Activated T-cell treated with anti-CD3 and anti-CD28 coated beads, Interleukin-2, amount 50 U/mL, for 4 hours (primary cell): Measurements from ENCODE around the gene ANO6. TPM values are rescaled to one million over a fixed set of nuclear protein-coding genes. Genes with fewer than 3 reads are reported as not detected.

Experiments
- ATAC-seq, 2 donors: fragments of 200-7000 bp; cut with Tn5 transposase; one replicate each; pipeline ENCODE4 v1.10.0; 2021
- DNase-seq: peaks from one replicate; pipeline ENCODE4 v3.0.0-alpha.2; 2020
- H3K27me3 Mint-ChIP-seq: one replicate; pipeline ENCODE4 v1.8.0; 2021; ENCODE audit warnings: low read depth, mixed read lengths
- H3K36me3 Mint-ChIP-seq: one replicate; pipeline ENCODE4 v1.8.0; 2022; ENCODE audit warnings: mixed read lengths; ENCODE audit not compliant: insufficient read depth
- H3K4me1 Mint-ChIP-seq: one replicate; pipeline ENCODE4 v1.8.0; 2021; ENCODE audit warnings: low read depth, mixed read lengths
- H3K4me3 Mint-ChIP-seq: one replicate; pipeline ENCODE4 v1.8.0; 2021; ENCODE audit warnings: mild to moderate bottlenecking, moderate library complexity, mixed read lengths
- H3K9me3 Mint-ChIP-seq: one replicate; pipeline ENCODE4 v1.8.0; 2021; ENCODE audit warnings: mixed read lengths
- total RNA-seq, 3 donors: library from RNA; stranded (reverse); gene quantifications; one replicate each; pipeline ENCODE4 v1.2.1, GENCODE V29; 2021

The ANO6 gene
- total RNA-seq, 3 donors from 2014 or later: 13.6 to 18.5 (median 16.3) TPM

- no peak for DNase-seq
- ATAC-seq: no peak
- Mint-ChIP-seq H3K4me1 (no peaks in the 10 kb centered on the region), H3K27me3 (peaks cover 2% of the 10 kb centered on the region), H3K36me3 (no peaks in the 10 kb centered on the region), H3K4me3 (no peak overlapping the region), H3K9me3 (peaks cover 16% of the 10 kb centered on the region)
Observed at GRCh38 chr12:45477526-45477925, 261.6 kb downstream of the ANO6 start.

- Mint-ChIP-seq H3K9me3 (peaks cover 10% of the 10 kb centered on the region), H3K4me3 (no peak overlapping the region), H3K27me3 (peaks cover 2% of the 10 kb centered on the region), H3K4me1 (no peaks in the 10 kb centered on the region), H3K36me3 (no peaks in the 10 kb centered on the region)
- no peak for DNase-seq
- ATAC-seq: no peak
Observed at GRCh38 chr12:45478931-45479330, 263.0 kb downstream of the ANO6 start.

- Mint-ChIP-seq H3K9me3 (peaks cover 10% of the 10 kb centered on the region), H3K4me3 (no peak overlapping the region), H3K4me1 (no peaks in the 10 kb centered on the region), H3K27me3 (peaks cover 2% of the 10 kb centered on the region), H3K36me3 (no peaks in the 10 kb centered on the region)
- DNase-seq (no peak), ATAC-seq (no peak)
Observed at GRCh38 chr12:45481746-45482145, 265.9 kb downstream of the ANO6 start.

- no peaks in the 10 kb centered on the region for H3K36me3 Mint-ChIP-seq
- H3K4me1 Mint-ChIP-seq: no peaks in the 10 kb centered on the region
- ATAC-seq (no peak), DNase-seq (no peak)
- no peak overlapping the region for H3K4me3 Mint-ChIP-seq
- H3K27me3 Mint-ChIP-seq: no peaks in the 10 kb centered on the region
- peaks cover 10% of the 10 kb centered on the region for H3K9me3 Mint-ChIP-seq
Observed at GRCh38 chr12:45483571-45483970, 267.7 kb downstream of the ANO6 start.

Other genes starting within 250 kb of the ANO6 start
- not detected for gene DBX2, start 165.0 kb upstream of the ANO6 start, total RNA-seq